ENCODE data around the gene MAFB.
A peak's percentile ranks its signal among the peaks of the same experiment; 100 is the strongest.

Gene MAFB

DNA sequence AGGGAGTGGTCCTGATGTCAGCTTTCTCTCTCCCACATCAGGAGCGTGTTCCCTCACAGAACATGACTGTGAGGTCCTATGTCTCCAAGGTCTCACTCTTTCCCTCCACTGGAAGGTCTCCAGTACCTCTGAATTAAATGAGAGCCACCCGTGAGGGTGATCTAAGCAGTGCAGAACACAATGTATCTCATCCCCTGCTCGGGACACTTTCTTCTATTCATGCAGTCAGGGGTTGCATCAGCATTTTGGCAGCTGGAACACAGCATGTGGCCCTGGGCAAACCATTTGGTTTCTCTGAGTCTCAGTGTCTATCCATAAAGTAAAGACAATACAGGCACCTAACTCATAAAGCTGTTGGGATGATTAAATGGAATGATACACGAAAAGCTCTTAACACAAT, 34.2 kb downstream of the MAFB start:
- DNase-seq: no peak

GRCh38 chr20:40652441-40652987, 36.5 kb downstream of the MAFB start:
- DNase-seq: peak; percentile 18

- DNase-seq: peak; percentile 70
Observed at GRCh38 chr20:40651151-40651550, 37.9 kb downstream of the MAFB start.

DNA sequence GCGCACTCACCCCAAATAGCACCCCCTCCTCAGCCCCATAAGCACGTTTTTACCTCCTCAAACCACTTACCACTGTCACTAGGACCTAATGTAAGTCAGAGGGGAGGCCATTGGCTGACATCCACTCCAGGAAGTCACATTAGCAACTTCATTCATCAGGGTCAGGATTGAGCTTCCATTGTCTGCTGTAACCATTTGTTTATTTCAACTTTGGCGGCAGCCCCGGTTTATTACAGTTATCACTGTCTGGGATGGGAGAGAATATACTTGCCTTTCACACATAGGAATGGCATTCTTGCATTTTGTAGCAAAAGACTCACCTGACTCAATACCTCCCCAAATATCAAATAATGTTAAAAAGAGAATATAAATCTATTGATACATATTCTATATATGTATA, 38.3 kb downstream of the MAFB start:
- no peak for DNase-seq

DNA sequence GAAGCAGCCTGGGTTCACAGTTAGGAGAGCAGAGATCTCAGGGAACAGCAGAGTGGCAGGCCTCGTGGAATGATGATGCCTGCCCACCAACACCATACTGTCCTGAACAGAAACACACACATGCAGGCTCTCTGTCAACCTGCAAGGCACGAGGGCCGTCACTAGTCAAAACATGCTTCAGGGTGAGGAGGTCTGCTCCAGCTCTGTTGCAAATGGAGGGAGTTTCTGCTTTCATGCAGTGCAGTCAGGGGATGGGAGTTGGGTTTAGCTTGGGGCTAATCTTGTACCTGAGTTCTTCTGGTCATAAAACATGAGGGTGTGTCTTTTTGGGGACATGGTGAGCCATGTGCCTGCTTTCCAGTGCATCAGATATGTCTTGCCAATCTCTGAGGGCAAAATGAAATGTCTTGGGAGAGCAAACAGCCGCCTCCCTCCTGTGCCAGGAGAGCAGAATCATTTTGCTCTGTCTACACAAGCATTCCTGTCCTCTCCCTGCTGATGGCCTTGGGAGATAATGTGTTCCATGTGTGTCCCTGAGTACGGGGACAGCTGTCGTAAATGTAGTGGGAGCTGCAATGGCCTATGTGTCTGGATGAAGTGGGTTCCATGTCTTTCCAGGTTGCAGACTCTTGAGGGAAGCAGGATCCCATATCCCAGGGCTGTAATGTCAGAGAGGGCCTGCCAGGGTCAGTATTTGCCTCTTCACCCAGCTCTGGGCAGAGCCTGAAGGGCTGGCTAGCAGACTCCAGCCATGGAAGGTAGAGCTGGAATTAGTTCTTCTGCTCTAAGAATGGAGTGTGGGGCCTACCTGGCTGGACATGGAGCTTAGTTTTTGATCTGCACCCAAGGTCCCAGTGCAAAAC, 40.6 kb downstream of the MAFB start:
- DNase-seq: no peak

GRCh38 chr20:40646813-40647212, 42.2 kb downstream of the MAFB start:
- DNase-seq: no peak

- DNase-seq: no peak
Observed at GRCh38 chr20:40646361-40646760, 42.7 kb downstream of the MAFB start.

DNA sequence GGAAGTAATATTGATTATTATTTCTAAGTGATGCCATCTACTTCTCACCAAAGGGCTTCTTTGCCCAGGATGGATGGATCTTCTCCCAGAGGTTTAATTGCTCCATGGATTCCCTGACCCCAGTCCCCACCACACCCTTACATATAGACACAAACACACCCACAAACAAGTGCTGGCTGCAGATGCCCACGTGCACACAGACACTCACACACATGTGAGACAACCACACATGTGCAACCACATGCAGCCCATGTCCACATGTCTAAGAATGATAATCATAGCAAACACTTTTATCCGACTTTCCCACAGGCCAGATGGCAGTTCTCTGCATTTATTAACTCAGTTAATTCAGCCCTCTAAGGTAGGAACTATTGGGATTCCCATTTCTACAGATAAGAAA, 44.2 kb downstream of the MAFB start:
- no peak for DNase-seq

DNA sequence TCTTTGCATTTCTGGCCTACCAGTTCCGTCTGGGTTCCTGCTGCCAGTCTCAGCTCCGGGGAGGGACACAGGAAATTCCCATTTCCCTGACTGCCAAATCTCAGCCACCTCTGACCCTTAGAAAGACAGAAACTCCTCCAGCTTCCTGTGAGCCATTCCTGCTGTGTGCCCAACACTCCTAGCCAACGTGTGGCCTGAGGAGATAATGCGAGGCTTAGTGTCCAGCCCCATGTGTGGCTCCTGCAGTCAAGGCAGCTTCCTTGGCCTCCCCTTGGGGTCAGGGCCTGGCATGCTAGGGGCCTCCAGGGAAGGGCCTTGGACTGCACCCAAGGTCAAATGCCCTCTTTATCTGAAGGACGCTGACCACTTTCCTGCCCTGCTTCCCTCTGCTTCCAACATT, 45.1 kb downstream of the MAFB start:
- no peak for DNase-seq

DNA sequence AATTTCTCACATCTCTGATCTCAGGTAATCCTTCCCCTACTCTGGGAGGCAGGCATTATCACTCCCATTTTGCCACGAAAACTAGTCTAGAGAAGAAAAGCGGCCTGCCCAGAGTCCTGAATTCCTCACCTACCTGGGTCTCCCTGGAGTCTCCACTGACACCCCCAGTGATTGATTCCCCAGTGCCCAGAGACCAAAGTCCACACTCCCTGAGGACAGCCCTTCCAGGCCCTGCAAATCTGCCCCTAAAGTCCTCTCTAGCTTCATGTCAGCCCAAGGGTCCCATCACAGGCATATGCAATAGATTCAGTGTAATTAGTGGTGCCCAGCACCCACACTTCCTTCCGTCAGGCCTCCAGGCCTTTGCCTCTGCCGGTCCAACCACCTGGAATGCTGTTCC, 47.2 kb downstream of the MAFB start:
- DNase-seq: no peak

DNA sequence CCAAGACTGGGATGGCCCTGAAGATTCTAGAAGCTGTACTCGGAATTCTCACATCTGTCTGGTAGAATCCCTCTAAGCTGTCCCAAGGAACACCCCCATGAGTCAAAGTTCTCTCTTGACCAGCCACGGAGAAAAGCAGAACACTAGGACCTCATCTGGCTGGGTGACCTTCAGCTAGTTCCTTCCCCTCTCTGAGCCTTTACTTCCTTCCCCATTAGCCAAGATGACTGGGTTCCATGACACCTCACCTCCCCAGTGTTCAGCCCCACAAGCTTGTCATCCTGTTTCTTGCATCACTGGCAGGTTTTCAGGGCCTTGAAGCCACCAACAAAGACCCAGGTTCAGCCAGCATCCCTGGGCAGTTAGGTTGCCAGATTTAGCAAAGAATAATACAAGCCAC, 47.8 kb downstream of the MAFB start:
- no peak for DNase-seq

- no peak for DNase-seq
Observed at GRCh38 chr20:40640667-40641066, 48.4 kb downstream of the MAFB start.

- DNase-seq: no peak
Observed at GRCh38 chr20:40639676-40640355, 49.2 kb downstream of the MAFB start.

DNA sequence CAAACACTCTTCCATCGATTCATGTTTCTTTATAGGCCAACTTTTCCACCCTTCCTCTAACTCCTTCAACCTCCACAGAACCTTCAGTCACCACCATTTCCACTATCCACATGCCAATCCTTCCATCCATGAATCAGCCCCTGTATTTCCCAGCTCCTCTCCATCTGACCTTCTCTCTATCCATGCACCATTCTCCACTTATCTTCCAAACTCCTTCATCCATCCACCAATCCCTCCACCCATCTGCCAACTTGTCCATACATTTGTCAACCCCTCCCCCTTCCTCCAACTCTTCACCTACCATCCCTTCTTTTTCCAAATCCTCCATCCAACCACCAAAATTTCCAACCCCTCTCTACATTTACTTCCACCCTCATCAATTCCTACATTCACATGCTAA, 49.9 kb downstream of the MAFB start:
- no peak for DNase-seq

- DNase-seq: no peak
Observed at GRCh38 chr20:40638414-40638813, 50.6 kb downstream of the MAFB start.

DNA sequence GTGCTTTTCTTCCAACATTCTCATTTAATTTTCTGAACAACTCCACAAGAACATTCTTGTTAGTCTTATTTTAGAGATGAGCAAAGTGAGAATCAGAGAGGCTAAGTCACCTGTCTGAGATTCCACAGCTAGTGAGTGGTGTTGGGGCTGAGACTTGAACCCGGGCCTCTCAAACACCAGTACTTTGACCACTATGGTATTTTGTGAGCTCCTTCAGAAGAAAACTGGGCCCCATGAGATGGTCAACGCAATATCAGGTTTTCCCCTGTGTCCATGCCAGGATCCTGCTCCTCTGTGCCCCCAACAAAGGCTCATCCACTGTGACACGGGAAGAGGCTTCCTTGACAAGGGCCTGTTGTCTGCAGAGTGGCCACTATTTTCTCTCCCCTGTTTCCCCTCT, 51.9 kb downstream of the MAFB start:
- no peak for DNase-seq

- no peak for DNase-seq
Observed at GRCh38 chr20:40636486-40636885, 52.5 kb downstream of the MAFB start.

DNA sequence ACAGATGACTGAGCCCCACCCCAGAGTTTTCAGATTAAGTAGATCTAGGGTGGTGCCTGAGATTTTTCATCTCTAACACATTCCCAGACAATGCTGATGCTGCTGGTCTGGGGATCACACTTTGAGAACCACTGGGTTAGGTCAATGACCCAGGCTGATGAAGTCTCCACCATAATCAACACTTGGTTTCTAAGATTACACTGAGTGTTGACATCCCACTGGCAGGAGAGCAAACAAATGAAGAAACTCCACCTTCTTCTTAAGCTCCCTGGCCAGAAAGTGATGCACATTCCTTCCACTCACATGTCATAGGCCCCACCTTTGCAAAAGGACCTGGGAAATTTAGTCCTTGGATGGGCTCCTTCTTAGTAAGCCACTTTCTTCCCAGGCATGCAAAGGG, 53.1 kb downstream of the MAFB start:
- DNase-seq: no peak

All from EL (cell line).